CD14-positive monocyte (primary cell): Measurements from ENCODE around the gene KCNK1. TPM values are rescaled to one million over a fixed set of nuclear protein-coding genes. Genes with fewer than 3 reads are reported as not detected.

Source experiments
- DNase-seq, 3 donors: peaks; one replicate each; pipeline ENCODE4 v3.0.0-alpha.2; 2011 to 2022
- H2AFZ ChIP-seq: 2 replicates; pipeline ENCODE4 v1.6.0; 2012; ENCODE audit warnings: mild to moderate bottlenecking, low read depth, low read length, inconsistent platforms; ENCODE audit not compliant: insufficient read depth, poor library complexity, severe bottlenecking
- H3K27ac ChIP-seq, 2 donors: 1 replicate in 1 of 2; 2 replicates in 1 of 2; pipeline ENCODE4 v1.5.1; 2012 to 2013; ENCODE audit warnings: low read length in 2 of 2, control low read depth in 1 of 2, inconsistent platforms in 1 of 2, low read depth in 1 of 2, mild to moderate bottlenecking in 1 of 2
- H3K27me3 ChIP-seq, 2 donors: one replicate each; pipeline versions ENCODE4 v1.6.0 to v1.6.1; 2011 to 2013; ENCODE audit warnings: low read length in 2 of 2; ENCODE audit not compliant: control insufficient read depth in 2 of 2, insufficient read depth in 2 of 2
- H3K36me3 ChIP-seq, 2 donors: replicated peaks in 1 of 2; 1 replicate in 1 of 2; 2 replicates in 1 of 2; pipeline versions ENCODE4 v1.5.1 to v1.6.1; 2012 to 2013; ENCODE audit warnings: low read length in 2 of 2, control low read depth in 1 of 2, inconsistent platforms in 1 of 2, mild to moderate bottlenecking in 1 of 2; ENCODE audit not compliant: insufficient read depth in 2 of 2, control insufficient read depth in 1 of 2
- H3K4me1 ChIP-seq, 2 donors: 1 replicate in 1 of 2; 2 replicates in 1 of 2; pipeline versions ENCODE4 v1.5.1 to v1.6.1; 2012 to 2013; ENCODE audit warnings: low read length in 2 of 2, control low read depth in 1 of 2, inconsistent platforms in 1 of 2, mild to moderate bottlenecking in 1 of 2, moderate library complexity in 1 of 2; ENCODE audit not compliant: insufficient read depth in 2 of 2, control insufficient read depth in 1 of 2
- H3K4me2 ChIP-seq: replicated peaks from 2 replicates; pipeline ENCODE3; 2012; ENCODE audit warnings: low read length, moderate library complexity, mild to moderate bottlenecking; ENCODE audit not compliant: poor library complexity, severe bottlenecking; ENCODE audit errors: extremely low read depth
- H3K4me3 ChIP-seq, 3 experiments: fragments of 200-600 bp in 1 of 3; sonication (generic) in 1 of 3; replicated peaks in 1 of 3; 1 replicate in 2 of 3; 2 replicates in 1 of 3; pipeline ENCODE4 v1.5.1; 2011 to 2013; ENCODE audit warnings: low read length in 3 of 3, mild to moderate bottlenecking in 3 of 3, control low read depth in 2 of 3, low read depth in 2 of 3, inconsistent platforms in 1 of 3, moderate library complexity in 1 of 3
- H3K79me2 ChIP-seq: 2 replicates; pipeline ENCODE4 v1.6.0; 2012; ENCODE audit warnings: mild to moderate bottlenecking, control low read depth, inconsistent platforms, low read length, moderate library complexity; ENCODE audit not compliant: insufficient read depth
- H3K9ac ChIP-seq: 2 replicates; pipeline ENCODE4 v1.6.0; 2017; ENCODE audit warnings: low read length, mild to moderate bottlenecking; ENCODE audit not compliant: insufficient read depth, poor library complexity, severe bottlenecking
- H3K9me3 ChIP-seq, 2 donors: replicated peaks in 1 of 2; 1 replicate in 1 of 2; 2 replicates in 1 of 2; pipeline versions ENCODE4 v1.5.1 to v1.6.1; 2012 to 2013; ENCODE audit warnings: low read length in 2 of 2, control low read depth in 1 of 2; ENCODE audit not compliant: control insufficient read depth in 1 of 2, insufficient read depth in 1 of 2
- H4K20me1 ChIP-seq: 2 replicates; pipeline ENCODE4 v1.6.0; 2012; ENCODE audit warnings: mild to moderate bottlenecking, low read length, control low read depth, moderate library complexity; ENCODE audit not compliant: insufficient read depth
- H3K27ac Mint-ChIP-seq, 7 donors: one replicate each; pipeline ENCODE4 v1.8.0; 2020; ENCODE audit warnings: mild to moderate bottlenecking in 7 of 7, mixed read lengths in 7 of 7, moderate library complexity in 6 of 7, inconsistent platforms in 2 of 7
- H3K27me3 Mint-ChIP-seq, 3 donors: one replicate each; pipeline ENCODE4 v1.8.0; 2021 to 2022; ENCODE audit warnings: low read depth in 3 of 3, mild to moderate bottlenecking in 3 of 3, mixed read lengths in 3 of 3, moderate library complexity in 3 of 3, inconsistent platforms in 1 of 3
- H3K36me3 Mint-ChIP-seq, 2 donors: one replicate each; pipeline ENCODE4 v1.8.0; 2020; ENCODE audit warnings: mixed read lengths in 2 of 2, inconsistent platforms in 1 of 2, mild to moderate bottlenecking in 1 of 2
- H3K4me1 Mint-ChIP-seq: one replicate; pipeline ENCODE4 v1.8.0; 2020; ENCODE audit warnings: mild to moderate bottlenecking, mixed read lengths
- H3K4me3 Mint-ChIP-seq, 2 donors: one replicate each; pipeline ENCODE4 v1.8.0; 2020; ENCODE audit warnings: mild to moderate bottlenecking in 2 of 2, mixed read lengths in 2 of 2, moderate library complexity in 1 of 2
- H3K9me3 Mint-ChIP-seq, 7 donors: one replicate each; pipeline ENCODE4 v1.8.0; 2020 to 2022; ENCODE audit warnings: mixed read lengths in 7 of 7, mild to moderate bottlenecking in 6 of 7, moderate library complexity in 6 of 7, inconsistent platforms in 2 of 7
- WGBS: methylation state at CpG from one replicate; pipeline ENCODE4 v1.1.5; 2013; ENCODE audit warnings: missing lambda C conversion rate; ENCODE audit not compliant: insufficient coverage; 5-methylcytosine and 5-hydroxymethylcytosine counted together
- intact Hi-C, 2 donors: fragments of 100-400 bp; cut with micrococcal nuclease; formaldehyde crosslinking; loops; one replicate each; pipeline versions ENCODE4 v1.15.0 to v1.15.1; 2023
- polyA plus RNA-seq, 3 donors: library from polyadenylated mRNA; depleted of rRNA in 1 of 3; unstranded in 2 of 3; stranded (reverse) in 1 of 3; fragments of 300-500 nt in 2 of 3; fragments of >200 nt in 1 of 3; fragmentation: Illumina TruSeq in 2 of 3; gene quantifications; 1 replicate in 2 of 3; 2 replicates in 1 of 3; pipeline ENCODE4 v1.2.3, GENCODE V29; 2012 to 2021
- TF ChIP-seq, protein P1 (sequence below): fragments of 200-600 bp; IDR thresholded peaks from one replicate; pipeline ENCODE4 v1.8.0; 2022; ENCODE audit warnings: antibody characterized with exemption, mild to moderate bottlenecking

KCNK1 gene
- polyA plus RNA-seq, 3 donors: not detected

- H3K27me3 Mint-ChIP-seq: peaks cover 0 to 2% (median 2%) of the 10 kb centered on the region in 3 donors
- WGBS: 100% methylated on average over 2 of the region's 2 CpGs
- H3K4me3 Mint-ChIP-seq: no peak overlapping the region
- no peak overlapping the region for H3K27ac Mint-ChIP-seq
- H3K9me3 Mint-ChIP-seq: peaks cover 0 to 7% (median 5%) of the 10 kb centered on the region in 7 donors
- no peaks in the 10 kb centered on the region for H3K36me3 ChIP-seq
- H3K9ac ChIP-seq: no peak overlapping the region
- no peaks in the 10 kb centered on the region for H3K36me3 Mint-ChIP-seq
- no peaks in the 10 kb centered on the region for H3K27me3 ChIP-seq
- H3K4me3 ChIP-seq: no peak overlapping the region
- TF ChIP-seq, protein P1, sequence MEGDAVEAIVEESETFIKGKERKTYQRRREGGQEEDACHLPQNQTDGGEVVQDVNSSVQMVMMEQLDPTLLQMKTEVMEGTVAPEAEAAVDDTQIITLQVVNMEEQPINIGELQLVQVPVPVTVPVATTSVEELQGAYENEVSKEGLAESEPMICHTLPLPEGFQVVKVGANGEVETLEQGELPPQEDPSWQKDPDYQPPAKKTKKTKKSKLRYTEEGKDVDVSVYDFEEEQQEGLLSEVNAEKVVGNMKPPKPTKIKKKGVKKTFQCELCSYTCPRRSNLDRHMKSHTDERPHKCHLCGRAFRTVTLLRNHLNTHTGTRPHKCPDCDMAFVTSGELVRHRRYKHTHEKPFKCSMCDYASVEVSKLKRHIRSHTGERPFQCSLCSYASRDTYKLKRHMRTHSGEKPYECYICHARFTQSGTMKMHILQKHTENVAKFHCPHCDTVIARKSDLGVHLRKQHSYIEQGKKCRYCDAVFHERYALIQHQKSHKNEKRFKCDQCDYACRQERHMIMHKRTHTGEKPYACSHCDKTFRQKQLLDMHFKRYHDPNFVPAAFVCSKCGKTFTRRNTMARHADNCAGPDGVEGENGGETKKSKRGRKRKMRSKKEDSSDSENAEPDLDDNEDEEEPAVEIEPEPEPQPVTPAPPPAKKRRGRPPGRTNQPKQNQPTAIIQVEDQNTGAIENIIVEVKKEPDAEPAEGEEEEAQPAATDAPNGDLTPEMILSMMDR: no peak
- no peak for DNase-seq
- H3K9me3 ChIP-seq: peaks cover 0 to 2% of the 10 kb centered on the region in 2 donors
- H4K20me1 ChIP-seq: no peaks in the 10 kb centered on the region
- H3K4me1 ChIP-seq: no peaks in the 10 kb centered on the region
- no peaks in the 10 kb centered on the region for H3K79me2 ChIP-seq
- H3K4me1 Mint-ChIP-seq: no peaks in the 10 kb centered on the region
- H3K4me2 ChIP-seq: no peak overlapping the region
- H3K27ac ChIP-seq: no peak overlapping the region
- intact Hi-C loops: no loop called here
- H2AFZ ChIP-seq: no peak overlapping the region
These were observed 10.4 kb upstream of the KCNK1 start for GRCh38 chr1:233603478-233603877.

DNA sequence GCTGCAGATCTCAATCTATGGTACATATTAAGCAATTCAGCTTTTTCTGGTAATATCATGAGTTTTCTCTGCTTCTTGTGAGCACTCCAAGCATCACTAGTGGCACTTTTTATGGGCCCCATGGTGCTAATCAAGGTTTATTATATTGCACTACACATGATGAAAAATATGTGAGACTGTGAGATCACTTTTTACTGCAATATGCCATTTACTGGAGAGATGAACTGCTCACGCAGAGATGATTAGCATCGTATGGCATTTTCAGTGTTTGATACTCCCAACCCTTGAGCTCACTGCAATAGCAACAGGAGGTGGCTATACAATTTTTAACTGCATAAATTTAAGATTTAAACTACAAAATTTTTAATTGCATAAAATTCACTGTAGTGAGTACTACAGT lies 8.7 kb upstream of the KCNK1 start:
- WGBS: 100% methylated on average over 1 of the region's 2 CpGs
- Histone ChIP-seq H3K9ac (no peak overlapping the region), H4K20me1 (no peaks in the 10 kb centered on the region), H3K79me2 (no peaks in the 10 kb centered on the region), H3K9me3 (peaks cover 0 to 2% of the 10 kb centered on the region in 2 donors), H3K4me3 (no peak overlapping the region), H3K27me3 (no peaks in the 10 kb centered on the region), H3K4me1 (no peaks in the 10 kb centered on the region), H2AFZ (no peak overlapping the region), H3K36me3 (no peaks in the 10 kb centered on the region), H3K4me2 (no peak overlapping the region), H3K27ac (no peak overlapping the region)
- intact Hi-C loops: no loop called here
- Mint-ChIP-seq H3K4me1 (no peaks in the 10 kb centered on the region), H3K4me3 (no peak overlapping the region), H3K27ac (no peak overlapping the region), H3K36me3 (no peaks in the 10 kb centered on the region), H3K9me3 (peaks cover 0 to 7% (median 4%) of the 10 kb centered on the region in 7 donors), H3K27me3 (peaks cover 2 to 3% (median 2%) of the 10 kb centered on the region in 3 donors)
- TF ChIP-seq, protein P1: no peak
- DNase-seq: no peak
